ENCODE results near the gene CTPS1. TPM values are rescaled to one million over a fixed set of nuclear protein-coding genes. Genes with fewer than 3 reads are reported as not detected.

Gene CTPS1
- total RNA-seq, 4 donors from 2014 or later = 3.9 to 16.4 (median 10.6) TPM

DNA sequence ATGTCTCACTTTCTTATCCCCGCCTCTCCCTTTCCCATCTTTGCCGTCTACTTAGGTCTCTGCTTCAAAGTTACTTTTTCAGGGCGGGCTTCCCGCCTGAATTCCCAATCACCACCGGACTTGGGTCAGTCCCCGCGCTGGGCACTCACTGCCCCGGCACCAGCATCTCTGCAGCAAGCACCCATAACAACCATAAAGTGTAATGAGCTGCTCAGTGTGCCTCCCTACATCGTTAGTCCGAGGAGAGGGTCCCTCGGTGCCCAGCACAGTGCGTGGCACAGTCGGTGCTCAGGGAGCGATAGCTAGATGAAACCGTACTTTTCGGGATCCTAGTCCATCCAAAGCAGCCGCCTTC, 633 bp upstream of the CTPS1 start:
- no peak for TF ChIP-seq CTCF (IDR thresholded peaks at IDR 0.05; ENCODE audit: low read depth)

GRCh38 chr1:40980068-40980452, 564 bp downstream of the CTPS1 start:
- no peak for TF ChIP-seq CTCF (IDR thresholded peaks at IDR 0.05; ENCODE audit: low read depth)

DNA sequence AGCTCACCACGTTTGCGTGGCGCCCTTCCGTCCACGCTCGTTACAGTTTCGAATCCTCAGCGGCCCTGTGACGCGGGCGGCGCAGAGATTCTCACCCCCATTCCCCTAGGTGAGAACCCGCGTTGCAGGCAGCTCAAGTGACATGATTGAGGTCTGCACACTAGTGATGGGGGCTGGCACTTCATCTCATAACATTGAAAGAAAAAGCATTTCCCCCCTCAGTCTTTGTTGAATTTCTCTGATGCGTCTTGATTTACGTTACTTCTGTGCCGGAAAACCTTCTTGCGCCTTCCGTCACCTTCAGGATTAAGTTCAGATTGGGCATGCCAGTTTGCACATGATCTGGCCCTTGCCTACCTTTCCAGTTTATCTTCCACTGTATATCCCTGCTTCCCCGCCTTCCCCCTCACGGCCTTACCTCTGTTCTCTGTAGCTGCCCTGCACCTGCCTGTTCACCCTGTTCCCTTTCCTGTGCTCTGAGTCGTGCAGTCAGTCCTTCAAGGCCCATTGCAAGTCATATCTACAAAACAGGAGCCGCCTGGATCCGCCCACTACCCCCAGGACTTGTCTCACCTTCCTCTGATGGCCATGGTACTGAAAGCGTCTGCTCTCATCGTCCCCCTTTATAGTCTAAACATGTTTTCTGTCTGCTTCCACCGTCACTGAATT, 1.1 kb downstream of the CTPS1 start:
- no peak for TF ChIP-seq CTCF (IDR thresholded peaks at IDR 0.05; ENCODE audit: low read depth)

- no peak for TF ChIP-seq CTCF (IDR thresholded peaks at IDR 0.05; ENCODE audit: low read depth)
Observed at GRCh38 chr1:40981691-40982448, 2.4 kb downstream of the CTPS1 start.

- no peak for TF ChIP-seq CTCF (IDR thresholded peaks at IDR 0.05; ENCODE audit: low read depth)
Observed at GRCh38 chr1:40982721-40983120, 3.2 kb downstream of the CTPS1 start.

DNA sequence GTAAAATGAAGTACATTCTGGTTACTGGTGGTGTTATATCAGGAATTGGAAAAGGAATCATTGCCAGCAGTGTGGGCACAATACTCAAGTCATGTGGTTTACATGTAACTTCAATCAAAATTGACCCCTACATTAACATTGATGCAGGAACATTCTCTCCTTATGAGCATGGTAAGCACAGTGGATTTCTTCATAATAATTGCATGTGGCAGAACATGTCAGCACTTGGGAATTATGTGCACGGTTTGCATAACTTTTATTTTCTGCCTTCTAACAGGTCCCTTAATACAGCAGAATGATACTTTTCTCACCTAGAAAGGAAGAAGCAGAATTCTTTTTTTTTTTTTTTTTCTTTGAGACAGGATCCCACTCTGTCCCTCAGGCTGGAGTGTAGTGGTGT, 3.8 kb downstream of the CTPS1 start:
- no peak for TF ChIP-seq CTCF (IDR thresholded peaks at IDR 0.05; ENCODE audit: low read depth)

GRCh38 chr1:40984066-40984465, 4.6 kb downstream of the CTPS1 start:
- TF ChIP-seq CTCF (IDR thresholded peaks at IDR 0.05; ENCODE audit: low read depth) = no peak

Measured in subcutaneous adipose tissue (tissue), 4 donors.